ENCODE measurements around the gene CLDN20. TPM values are rescaled to one million over a fixed set of nuclear protein-coding genes. Genes with fewer than 3 reads are reported as not detected.

Gene CLDN20
- total and polyA plus RNA-seq, 2 of the 4 experiments (the other 2 are of a cell fraction) = not detected

GRCh38 chr6:155314092-155314772 lies 50.4 kb downstream of the CLDN20 start, which contains the start of gene TFB1M:
TSS of gene TFB1M (minus strand) at chr6:155314484. CDS start at chr6:155314428, 56 bp downstream.
- Histone ChIP-seq H3K18ac (ENCODE audit: low read depth, low read length) (peak within 1 kb of the TSS; percentile 49), H3K4me2 (ENCODE audit: low read depth, low read length) (peak within 1 kb of the TSS; percentile 94), H2AK9ac (replicated peaks; ENCODE audit: low read depth, low read length, poor library complexity) (peak within 1 kb of the TSS; percentile 94), H3K23ac (ENCODE audit: low read depth, low read length) (peak within 1 kb of the TSS; percentile 93), H2BK15ac (ENCODE audit: low read depth, low read length) (peak within 1 kb of the TSS; percentile 30; the same call in 1 of the 3 replicates), H3K79me1 (ENCODE audit: low read depth in 1 of 2, low read length in 2 of 2) (peaks cover 13 to 21% of the 10 kb centered on the region in 2 experiments; a peak in 3 of 4 replicates), H3K4me1 (ENCODE audit: control insufficient read depth, insufficient read depth, low read length) (peaks cover 6% of the 10 kb centered on the region), H3K14ac (replicated peaks; ENCODE audit: low read depth, low read length) (peak within 1 kb of the TSS; percentile 98), H2BK5ac (ENCODE audit: low read depth, low read length, poor library complexity, severe bottlenecking) (peak within 1 kb of the TSS; percentile 85), H3K36me3 (ENCODE audit: control insufficient read depth, insufficient read depth, low read length) (no peaks in the 10 kb centered on the region; the same call in 1 of the 2 replicates), H4K91ac (ENCODE audit: insufficient read depth, low read depth, low read length) (peak within 1 kb of the TSS; percentile 85), H4K8ac (ENCODE audit: low read depth in 2 of 2, low read length in 2 of 2) (peak within 1 kb of the TSS; percentile 75 to 95), H2AK5ac (ENCODE audit: low read depth, low read length) (peak within 1 kb of the TSS; percentile 59; the same call in 1 of the 2 replicates), H3K4me3 (ENCODE audit: insufficient read depth, low read depth, low read length) (peak within 1 kb of the TSS; percentile 84), H4K5ac (ENCODE audit: low read depth, low read length) (peak within 1 kb of the TSS; percentile 68), H2BK20ac (ENCODE audit: low read depth, low read length) (peak within 1 kb of the TSS; percentile 44), H3K9me1 (ENCODE audit: insufficient read depth, low read length) (no peaks in the 10 kb centered on the region; the same call in 1 of the 2 replicates), H3K27me3 (ENCODE audit: control insufficient read depth, insufficient read depth, low read length) (no peaks in the 10 kb centered on the region), H4K20me1 (ENCODE audit: insufficient read depth, low read length) (no peaks in the 10 kb centered on the region), H3K4ac (ENCODE audit: low read depth, low read length) (peak within 1 kb of the TSS; percentile 92), H3K56ac (ENCODE audit: extremely low read depth, insufficient read depth, low read length) (peak within 1 kb of the TSS; percentile 89), H3K9me3 (ENCODE audit: control insufficient read depth, insufficient read depth, low read length) (no peaks in the 10 kb centered on the region), H2BK120ac (ENCODE audit: low read depth, low read length) (peak within 1 kb of the TSS; percentile 83), H2AFZ (replicated peaks; ENCODE audit: low read length, poor library complexity) (peak within 1 kb of the TSS; percentile 97), H3K27ac (ENCODE audit: insufficient read depth, low read length) (peak within 1 kb of the TSS; percentile 78), H3K9ac (ENCODE audit: low read depth, low read length) (peak within 1 kb of the TSS; percentile 88)
- CTCF ChIA-PET = interaction anchor here (0.6 kb wide), 1 partner anchor 1557 kb away, joined by 3 read pairs; no protein-coding TSS in a partner anchor
- 0% methylated on average over 10 of the region's 52 CpGs; no CpG with 5 or more reads in 1 of the 2 experiments for WGBS, 2 experiments (ENCODE audit: extremely low coverage in 2 of 2, insufficient read length in 1 of 2)
- BruUV-seq (replicated peaks) = TSS peak; percentile 75
- POLR2A ChIA-PET (ENCODE audit: unreplicated experiment) = interaction anchor here (0.6 kb wide), 1 partner anchor 788 kb away, joined by 3 read pairs; no protein-coding TSS in a partner anchor
- ATAC-seq (ENCODE audit: low read depth) (peak; percentile 97), DNase-seq (peak; percentile 98)
- intact Hi-C loops (cut with micrococcal nuclease) = loop anchor here (1.0 to 5.0 kb wide), 3 partner anchors 137 to 442 kb away; no protein-coding TSS in a partner anchor
- dilution Hi-C loops (cut with HindIII; ENCODE audit: low sequenced_read_pairs, unreplicated experiment) = no loop called here
- in situ Hi-C loops (cut with MboI; ENCODE audit: low sequenced_read_pairs) = no loop called here
- TF ChIP-seq ELK1 (IDR thresholded peaks at IDR 0.05; ENCODE audit: borderline replicate concordance, low read depth, low read length) = no peak
- TF ChIP-seq RAD21 (IDR thresholded peaks at IDR 0.05; ENCODE audit: low read length) = no peak
- TF ChIP-seq MAZ (IDR thresholded peaks at IDR 0.05; ENCODE audit: borderline replicate concordance, low read depth, low read length) = peak; percentile 23; the same call in 1 of the 2 replicates
- TF ChIP-seq MAFK (IDR thresholded peaks at IDR 0.05; ENCODE audit: low read depth, low read length) = no peak
- TF ChIP-seq BHLHE40 (IDR thresholded peaks at IDR 0.05; ENCODE audit: low read depth, low read length) = 0 out of 2 replicates have a peak, but pooled peaks have one; percentile 12
- no peak for TF ChIP-seq NFE2L2 (IDR thresholded peaks at IDR 0.05; ENCODE audit: low read depth, low read length)
- no peak for TF ChIP-seq CTCF (conservative IDR thresholded peaks at IDR 0.05; ENCODE audit: low read depth, low read length)
- no peak; the same call in 1 of the 2 replicates for TF ChIP-seq MXI1 (IDR thresholded peaks at IDR 0.05; ENCODE audit: borderline replicate concordance, low read depth, low read length)
- TF ChIP-seq FOS (IDR thresholded peaks at IDR 0.05; ENCODE audit: low read depth, low read length) = no peak
- no peak for TF ChIP-seq RCOR1 (IDR thresholded peaks at IDR 0.05; ENCODE audit: insufficient replicate concordance, low read length)
- no peak for TF ChIP-seq USF2 (IDR thresholded peaks at IDR 0.05; ENCODE audit: low read depth, low read length)
- TF ChIP-seq CHD1 (IDR thresholded peaks at IDR 0.05; ENCODE audit: low read depth, low read length) = no peak
- TF ChIP-seq SMC3 (IDR thresholded peaks at IDR 0.05; ENCODE audit: low read depth, low read length) = no peak

All from IMR-90 (cell line).